ENCODE data around the gene C12orf43. TPM values are rescaled to one million over a fixed set of nuclear protein-coding genes. Genes with fewer than 3 reads are reported as not detected.

Gene C12orf43
- total RNA-seq, 6 experiments from 2014 or later: 6.7 to 12.2 (median 8.8) TPM

GRCh38 chr12:120964298-120964697, 52.0 kb downstream of the C12orf43 start:
- 69% methylated on average over 8 of the region's 8 CpGs for WGBS (ENCODE audit: insufficient coverage, low coverage, low lambda C conversion rate, missing lambda C conversion rate)
- intact Hi-C loops (cut with DNase I): no loop called here
- no peaks in the 10 kb centered on the region for H3K27me3 ChIP-seq
- peaks cover 0 to 36% (median 3%) of the 10 kb centered on the region in 4 donors for H3K4me1 ChIP-seq
- no peak overlapping the region for H3K4me3 ChIP-seq
- DNase-seq (no peak), ATAC-seq (no peak)
- no peaks in the 10 kb centered on the region for H3K9me3 ChIP-seq
- peaks cover 0 to 10% (median 3%) of the 10 kb centered on the region in 4 donors for H3K36me3 ChIP-seq
- H3K27ac ChIP-seq: no peak overlapping the region
- TF ChIP-seq POLR2A (IDR thresholded peaks at IDR 0.05) (no peak), CTCF (IDR thresholded peaks at IDR 0.05) (no peak)

GRCh38 chr12:120962532-120963020, 53.7 kb downstream of the C12orf43 start:
- DNase-seq (no peak), ATAC-seq (peak in 2 of 4 donors; percentile 1 to 36)
- H3K36me3 ChIP-seq: no peaks in the 10 kb centered on the region
- no peak overlapping the region for H3K4me3 ChIP-seq
- no peaks in the 10 kb centered on the region for H3K9me3 ChIP-seq
- TF ChIP-seq POLR2A (IDR thresholded peaks at IDR 0.05): no peak
- TF ChIP-seq CTCF (IDR thresholded peaks at IDR 0.05): no peak
- 66% methylated on average over 2 of the region's 2 CpGs for WGBS (ENCODE audit: insufficient coverage, low coverage, low lambda C conversion rate, missing lambda C conversion rate)
- intact Hi-C loops (cut with DNase I): no loop called here
- H3K27ac ChIP-seq: peak overlapping the region in 2 of 3 donors; percentile 23 to 69
- peaks cover 0 to 21% (median 3%) of the 10 kb centered on the region in 4 donors for H3K4me1 ChIP-seq
- no peaks in the 10 kb centered on the region for H3K27me3 ChIP-seq

- Histone ChIP-seq H3K27ac (peak overlapping the region in 2 of 3 donors; percentile 23 to 69), H3K36me3 (no peaks in the 10 kb centered on the region), H3K9me3 (no peaks in the 10 kb centered on the region), H3K4me3 (no peak overlapping the region), H3K27me3 (no peaks in the 10 kb centered on the region), H3K4me1 (peaks cover 0 to 18% (median 3%) of the 10 kb centered on the region in 4 donors)
- peak; percentile 71 to 83 (median 78) for ATAC-seq
- intact Hi-C loops (cut with DNase I): no loop called here
- peak; percentile 73 to 89 (median 86) for DNase-seq
- TF ChIP-seq CTCF (IDR thresholded peaks at IDR 0.05): no peak
- TF ChIP-seq POLR2A (IDR thresholded peaks at IDR 0.05): no peak
- 21% methylated on average over 14 of the region's 17 CpGs for WGBS (ENCODE audit: insufficient coverage, low coverage, low lambda C conversion rate, missing lambda C conversion rate)
Observed at GRCh38 chr12:120961604-120962531, 54.4 kb downstream of the C12orf43 start.

GRCh38 chr12:120960657-120961056, 55.6 kb downstream of the C12orf43 start:
- Histone ChIP-seq H3K4me3 (no peak overlapping the region), H3K4me1 (peaks cover 0 to 18% (median 3%) of the 10 kb centered on the region in 4 donors), H3K27ac (no peak overlapping the region), H3K9me3 (no peaks in the 10 kb centered on the region), H3K27me3 (no peaks in the 10 kb centered on the region), H3K36me3 (no peaks in the 10 kb centered on the region)
- ATAC-seq (no peak), DNase-seq (no peak)
- intact Hi-C loops (cut with DNase I): no loop called here
- TF ChIP-seq CTCF (IDR thresholded peaks at IDR 0.05) (no peak), POLR2A (IDR thresholded peaks at IDR 0.05) (no peak)
- 72% methylated on average over 7 of the region's 7 CpGs for WGBS (ENCODE audit: insufficient coverage, low coverage, low lambda C conversion rate, missing lambda C conversion rate)

All from right lobe of liver (tissue), 6 donors.